ENCODE data around the gene RHBDF2.

The RHBDF2 gene

GRCh38 chr17:76499267-76499667 is 2.0 kb downstream of the RHBDF2 start:
- H3K36me3 ChIP-seq (replicated peaks; ENCODE audit: insufficient read depth, low read length) = no peaks in the 10 kb centered on the region
- peak overlapping the region; percentile 14; the same call in 1 of the 2 replicates for H3K9ac ChIP-seq (ENCODE audit: low read length)
- H4K20me1 ChIP-seq (ENCODE audit: insufficient read depth, low read length) = no peaks in the 10 kb centered on the region
- H3F3A ChIP-seq (ENCODE audit: insufficient read depth, low read length) = no peaks in the 10 kb centered on the region
- TF ChIP-seq EZH2phosphoT487 (IDR thresholded peaks at IDR 0.05; ENCODE audit: low read length) (no peak), EZH2 (optimal IDR thresholded peaks at IDR 0.05; ENCODE audit: low read depth, low read length) (no peak), CTCF (IDR thresholded peaks at IDR 0.05; ENCODE audit: low read length) (no peak)
- peak overlapping the region; percentile 81 for H3K4me2 ChIP-seq (ENCODE audit: low read depth, low read length)
- H2AFZ ChIP-seq (ENCODE audit: low read length) = no peak overlapping the region
- H3K9me3 ChIP-seq (replicated peaks; ENCODE audit: insufficient read depth, low read length) = no peaks in the 10 kb centered on the region
- peak overlapping the region; percentile 82 for H3K4me3 ChIP-seq (ENCODE audit: low read length)
- H3K4me1 ChIP-seq (ENCODE audit: low read length) = peaks cover 47% of the 10 kb centered on the region
- no peak for DNase-seq
- no peaks in the 10 kb centered on the region for H3K27me3 ChIP-seq (replicated peaks; ENCODE audit: insufficient read depth, low read length)
- H3K9me2 ChIP-seq (replicated peaks; ENCODE audit: insufficient read depth, low read length) = no peaks in the 10 kb centered on the region
- H3K27ac ChIP-seq (ENCODE audit: low read length) = peak overlapping the region; percentile 14; the same call in 1 of the 2 replicates
- peaks cover 65% of the 10 kb centered on the region for H3K79me2 ChIP-seq (ENCODE audit: low read length)

- H3K4me2 ChIP-seq (ENCODE audit: low read depth, low read length) = peak overlapping the region; percentile 81
- no peak overlapping the region for H2AFZ ChIP-seq (ENCODE audit: low read length)
- no peaks in the 10 kb centered on the region for H3K27me3 ChIP-seq (replicated peaks; ENCODE audit: insufficient read depth, low read length)
- H3K9me3 ChIP-seq (replicated peaks; ENCODE audit: insufficient read depth, low read length) = no peaks in the 10 kb centered on the region
- H3K27ac ChIP-seq (ENCODE audit: low read length) = peak overlapping the region; percentile 20; the same call in 1 of the 2 replicates
- no peaks in the 10 kb centered on the region for H3K36me3 ChIP-seq (replicated peaks; ENCODE audit: insufficient read depth, low read length)
- DNase-seq = no peak
- peaks cover 4% of the 10 kb centered on the region for H3F3A ChIP-seq (ENCODE audit: insufficient read depth, low read length)
- H3K9me2 ChIP-seq (replicated peaks; ENCODE audit: insufficient read depth, low read length) = no peaks in the 10 kb centered on the region
- TF ChIP-seq CTCF (IDR thresholded peaks at IDR 0.05; ENCODE audit: low read length) (no peak), EZH2 (optimal IDR thresholded peaks at IDR 0.05; ENCODE audit: low read depth, low read length) (no peak), EZH2phosphoT487 (IDR thresholded peaks at IDR 0.05; ENCODE audit: low read length) (no peak)
- peak overlapping the region; percentile 82 for H3K4me3 ChIP-seq (ENCODE audit: low read length)
- no peaks in the 10 kb centered on the region for H4K20me1 ChIP-seq (ENCODE audit: insufficient read depth, low read length)
- peak overlapping the region; percentile 14; the same call in 1 of the 2 replicates for H3K9ac ChIP-seq (ENCODE audit: low read length)
- peaks cover 51% of the 10 kb centered on the region for H3K4me1 ChIP-seq (ENCODE audit: low read length)
- peaks cover 69% of the 10 kb centered on the region for H3K79me2 ChIP-seq (ENCODE audit: low read length)
These were observed 2.4 kb downstream of the RHBDF2 start for GRCh38 chr17:76498876-76499251.

- peak overlapping the region; percentile 14; the same call in 1 of the 2 replicates for H3K9ac ChIP-seq (ENCODE audit: low read length)
- no peak overlapping the region for H3K4me3 ChIP-seq (ENCODE audit: low read length)
- no peaks in the 10 kb centered on the region for H3K36me3 ChIP-seq (replicated peaks; ENCODE audit: insufficient read depth, low read length)
- no peaks in the 10 kb centered on the region for H3K9me2 ChIP-seq (replicated peaks; ENCODE audit: insufficient read depth, low read length)
- H3K27ac ChIP-seq (ENCODE audit: low read length) = peak overlapping the region; percentile 20; the same call in 1 of the 2 replicates
- H3K79me2 ChIP-seq (ENCODE audit: low read length) = peaks cover 69% of the 10 kb centered on the region
- no peak overlapping the region for H2AFZ ChIP-seq (ENCODE audit: low read length)
- no peaks in the 10 kb centered on the region for H3K9me3 ChIP-seq (replicated peaks; ENCODE audit: insufficient read depth, low read length)
- H4K20me1 ChIP-seq (ENCODE audit: insufficient read depth, low read length) = no peaks in the 10 kb centered on the region
- no peaks in the 10 kb centered on the region for H3K27me3 ChIP-seq (replicated peaks; ENCODE audit: insufficient read depth, low read length)
- no peak for DNase-seq
- peaks cover 10% of the 10 kb centered on the region for H3F3A ChIP-seq (ENCODE audit: insufficient read depth, low read length)
- H3K4me1 ChIP-seq (ENCODE audit: low read length) = peaks cover 58% of the 10 kb centered on the region
- TF ChIP-seq EZH2phosphoT487 (IDR thresholded peaks at IDR 0.05; ENCODE audit: low read length) = no peak
- no peak for TF ChIP-seq CTCF (IDR thresholded peaks at IDR 0.05; ENCODE audit: low read length)
- no peak for TF ChIP-seq EZH2 (optimal IDR thresholded peaks at IDR 0.05; ENCODE audit: low read depth, low read length)
- no peak overlapping the region; the same call in 1 of the 2 replicates for H3K4me2 ChIP-seq (ENCODE audit: low read depth, low read length)
These were observed 3.0 kb downstream of the RHBDF2 start for GRCh38 chr17:76497979-76498875.

Measured in MM.1S (cell line).